ENCODE data around the gene PTDSS2. TPM values are rescaled to one million over a fixed set of nuclear protein-coding genes. Genes with fewer than 3 reads are reported as not detected.

Gene PTDSS2
- total and polyA plus RNA-seq, 9 of the 15 experiments (the other 6 are each of a cell fraction or from before 2014, with no cell fraction given) = 0.45 to 53.9 (median 17.2) TPM

GRCh38 chr11:414318-414857 lies 35.7 kb upstream of the PTDSS2 start:
- no peak overlapping the region for H3K4me2 ChIP-seq (ENCODE audit: insufficient read depth, low read length)
- no peaks in the 10 kb centered on the region for H3K9me3 ChIP-seq (replicated peaks; ENCODE audit: control insufficient read depth, insufficient read depth, low read depth, low read length)
- ChIA-PET CTCF (ENCODE audit: low intra/inter-chr PET ratio) (no interaction called here), POLR2A (interaction anchor here (0.9 kb wide), 1 partner anchor 10 kb away, joined by 4 read pairs; no protein-coding TSS in a partner anchor)
- no peak overlapping the region for H3K27ac ChIP-seq (ENCODE audit: extremely low read depth, low read depth, low read length)
- no peaks in the 10 kb centered on the region for H3K36me3 ChIP-seq (ENCODE audit: control insufficient read depth, insufficient read depth, low read length)
- no peaks in the 10 kb centered on the region for H4K20me1 ChIP-seq (replicated peaks; ENCODE audit: control insufficient read depth, insufficient read depth, low read length)
- ATAC-seq (no peak; the same call in 2 of the 3 replicates), FAIRE-seq (no peak), DNase-seq (ENCODE audit: extremely low read depth in 1 of 4, low spot score in 3 of 4) (no peak)
- no peaks in the 10 kb centered on the region for H3K79me2 ChIP-seq (ENCODE audit: control insufficient read depth, insufficient read depth, low read length)
- no peaks in the 10 kb centered on the region for H3K27me3 ChIP-seq (ENCODE audit: control insufficient read depth in 2 of 2, insufficient read depth in 2 of 2, low read length in 2 of 2)
- in situ Hi-C loops (cut with MboI) (no loop called here), intact Hi-C loops (cut with micrococcal nuclease) (no loop called here)
- H3K9ac ChIP-seq (ENCODE audit: insufficient read depth in 1 of 2, low read depth in 2 of 2, low read length in 2 of 2) = peak overlapping the region in 1 of 2 experiments; percentile 53; a peak in 2 of 4 replicates
- no peaks in the 10 kb centered on the region for H3K9me1 ChIP-seq (ENCODE audit: control insufficient read depth, insufficient read depth, low read length)
- no peak overlapping the region for H2AFZ ChIP-seq (ENCODE audit: low read depth, low read length)
- 42% methylated on average over 9 of the region's 9 CpGs for WGBS (ENCODE audit: insufficient coverage, low coverage, missing lambda C conversion rate)
- TF ChIP-seq, protein P1, sequence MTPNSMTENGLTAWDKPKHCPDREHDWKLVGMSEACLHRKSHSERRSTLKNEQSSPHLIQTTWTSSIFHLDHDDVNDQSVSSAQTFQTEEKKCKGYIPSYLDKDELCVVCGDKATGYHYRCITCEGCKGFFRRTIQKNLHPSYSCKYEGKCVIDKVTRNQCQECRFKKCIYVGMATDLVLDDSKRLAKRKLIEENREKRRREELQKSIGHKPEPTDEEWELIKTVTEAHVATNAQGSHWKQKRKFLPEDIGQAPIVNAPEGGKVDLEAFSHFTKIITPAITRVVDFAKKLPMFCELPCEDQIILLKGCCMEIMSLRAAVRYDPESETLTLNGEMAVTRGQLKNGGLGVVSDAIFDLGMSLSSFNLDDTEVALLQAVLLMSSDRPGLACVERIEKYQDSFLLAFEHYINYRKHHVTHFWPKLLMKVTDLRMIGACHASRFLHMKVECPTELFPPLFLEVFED (CRISPR knock-in tag; conservative IDR thresholded peaks at IDR 0.05) = 0 out of 2 replicates have a peak, but pooled peaks have one; percentile 13
- no peak for TF ChIP-seq ZNF407 (IDR thresholded peaks at IDR 0.05; ENCODE audit: low read depth)
- peaks cover 5 to 61% of the 10 kb centered on the region in 2 experiments for H3K4me1 ChIP-seq (replicated peaks in 1 of 2; ENCODE audit: control insufficient read depth in 2 of 2, insufficient read depth in 2 of 2, low read length in 2 of 2)
- H3K4me3 ChIP-seq = no peak overlapping the region
- no TSS peak for BruUV-seq (replicated peaks)
